Spleen (tissue), 11 donors: ENCODE measurements around the gene MAP3K8. TPM values are rescaled to one million over a fixed set of nuclear protein-coding genes. Genes with fewer than 3 reads are reported as not detected.

Experiments
- DNase-seq: peaks from one replicate; pipeline ENCODE4 v3.0.0-alpha.2; 2020
- H3K27ac ChIP-seq, 8 donors: fragments of 200-600 bp; sonication (generic) in 7 of 8; 1 replicate in 4 of 8; 2 replicates in 4 of 8; pipeline versions ENCODE4 v1.5.0 to v1.8.0; 2016 to 2021; ENCODE audit warnings: inconsistent platforms in 4 of 8, mild to moderate bottlenecking in 4 of 8, moderate library complexity in 1 of 8
- H3K27me3 ChIP-seq, 7 donors: fragments of 200-600 bp; sonication (generic) in 6 of 7; replicated peaks in 1 of 7; 1 replicate in 4 of 7; 2 replicates in 3 of 7; pipeline versions ENCODE4 v1.5.0 to v1.8.0; 2016 to 2021; ENCODE audit warnings: inconsistent platforms in 3 of 7, mild to moderate bottlenecking in 1 of 7
- H3K36me3 ChIP-seq, 6 donors: fragments of 200-600 bp; sonication (generic) in 5 of 6; 1 replicate in 4 of 6; 2 replicates in 2 of 6; pipeline versions ENCODE4 v1.5.0 to v1.8.0; 2016 to 2021; ENCODE audit warnings: inconsistent platforms in 2 of 6
- H3K4me1 ChIP-seq, 6 donors: fragments of 200-600 bp; sonication (generic) in 5 of 6; 1 replicate in 3 of 6; 2 replicates in 3 of 6; pipeline versions ENCODE4 v1.5.0 to v1.8.0; 2016 to 2021; ENCODE audit warnings: inconsistent platforms in 3 of 6
- H3K4me3 ChIP-seq, 8 donors: fragments of 200-600 bp; sonication (generic) in 7 of 8; 1 replicate in 4 of 8; 2 replicates in 4 of 8; pipeline versions ENCODE4 v1.5.0 to v1.8.0; 2016 to 2021; ENCODE audit warnings: inconsistent platforms in 4 of 8, mild to moderate bottlenecking in 4 of 8, moderate library complexity in 2 of 8
- H3K9me3 ChIP-seq, 8 donors: fragments of 200-600 bp; sonication (generic) in 7 of 8; 1 replicate in 4 of 8; 2 replicates in 4 of 8; pipeline versions ENCODE4 v1.5.0 to v1.8.0; 2016 to 2021; ENCODE audit warnings: inconsistent platforms in 4 of 8
- POLR2A ChIP-seq, 3 donors: fragments of 450-650 bp; IDR thresholded peaks; one replicate each; pipeline ENCODE4 v1.5.1; 2017; ENCODE audit warnings: antibody characterized with exemption in 3 of 3, mild to moderate bottlenecking in 1 of 3
- POLR2AphosphoS5 ChIP-seq, 3 donors: sonication (generic); formaldehyde crosslinking; IDR thresholded peaks; one replicate each; pipeline ENCODE4 v1.5.1; 2017; ENCODE audit warnings: antibody characterized with exemption in 3 of 3
- WGBS, 5 donors: extraction: QIAGEN DNeasy Blood & Tissue Kit in 3 of 5; methylation state at CpG; one replicate each; pipeline versions ENCODE4 v1.1.5 to v1.1.7; 2013 to 2018; 5-methylcytosine and 5-hydroxymethylcytosine counted together
- intact Hi-C: fragments of 100-400 bp; cut with DNase I; formaldehyde crosslinking; loops from one replicate; pipeline ENCODE4 v1.15.0; 2023; ENCODE audit warnings: low total_unique reads
- polyA plus RNA-seq, 3 donors: library from polyadenylated mRNA; stranded (reverse); fragments of 200-250 nt; gene quantifications; one replicate each; pipeline ENCODE4 v1.2.1, GENCODE V29; 2013
- total RNA-seq, 7 donors: library from RNA; depleted of rRNA in 3 of 7; stranded (reverse); fragments of >200 nt in 3 of 7; fragmentation: NEBNext Ultra II Directional in 4 of 7; extraction: Animal tissue kit (Norgen Biotek cat#: 25700) in 4 of 7; gene quantifications; one replicate each; pipeline versions ENCODE4 v1.1.0 to v1.2.1, GENCODE V29; 2016 to 2021
- TF ChIP-seq, protein P1 (sequence below), 11 experiments: fragments of 200-600 bp in 7 of 11; fragments of 450-650 bp in 4 of 11; sonication (generic) in 4 of 11; IDR thresholded peaks in 8 of 11; conservative IDR thresholded peaks in 3 of 11; 1 replicate in 7 of 11; 2 replicates in 4 of 11; pipeline versions ENCODE4 v1.4.0 to v1.8.0; 2016 to 2021; ENCODE audit warnings: antibody characterized with exemption in 11 of 11, inconsistent platforms in 4 of 11, mild to moderate bottlenecking in 1 of 11
- donor health status: healthy with polysubstance abuse.
- donor health status: DM: no; HTN: no; CAD: no; lungs with moderate emphysema.
- donor health status: DM: no; HTN: no; CAD: no.
- donor health status: Bipolar disorder and iron deficiency.
- donor health status: healthy.
- donor health status: DM: no; HTN: no; CAD: no.
- donor health status: DM: yes; HTN: yes; CAD: no.

Gene MAP3K8
- total and polyA plus RNA-seq, 10 donors: 24.8 to 84.3 (median 60.2) TPM

DNA sequence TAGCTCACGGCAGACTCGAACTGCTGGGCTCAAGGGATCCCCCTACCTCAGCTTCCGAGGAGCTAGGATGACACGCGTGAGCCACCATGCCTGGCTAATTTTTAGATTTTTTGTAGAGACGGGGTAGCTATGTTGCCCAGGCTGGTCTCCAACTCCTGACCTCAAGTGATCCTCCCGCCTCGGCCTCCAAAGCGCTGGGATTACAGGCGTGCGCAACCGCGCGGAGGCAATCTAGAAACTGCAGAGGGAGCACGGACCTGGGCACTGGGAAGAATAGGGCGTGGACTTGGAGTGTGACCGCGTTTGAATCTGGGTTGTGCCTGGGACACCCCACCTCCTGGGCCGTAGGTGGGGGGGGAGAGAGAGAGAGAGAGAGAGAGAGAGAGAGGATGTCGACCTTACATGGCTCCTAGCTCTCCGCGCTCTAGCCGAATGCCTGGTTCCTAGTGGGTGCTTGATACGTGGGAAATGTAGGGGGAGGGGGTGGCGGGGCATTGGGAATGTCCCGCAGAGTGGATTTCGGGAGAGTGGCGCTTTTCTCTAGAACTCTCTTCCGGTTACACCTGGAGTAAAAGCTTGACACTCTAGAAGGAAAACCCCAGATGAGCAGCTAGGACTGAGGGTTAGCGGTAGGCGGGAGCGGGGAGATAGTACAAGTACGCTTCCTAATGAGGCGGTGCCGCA lies 1.2 kb upstream of the MAP3K8 start:
- WGBS, 5 donors: 35 to 49% (median 47%) methylated on average over 30 to 35 of the region's 35 CpGs
- intact Hi-C loops: loop anchor here (10.0 kb wide), 1 partner anchor 92 kb away; no protein-coding TSS in a partner anchor
- no peak for TF ChIP-seq POLR2A (IDR thresholded peaks at IDR 0.05)
- TF ChIP-seq, protein P1, sequence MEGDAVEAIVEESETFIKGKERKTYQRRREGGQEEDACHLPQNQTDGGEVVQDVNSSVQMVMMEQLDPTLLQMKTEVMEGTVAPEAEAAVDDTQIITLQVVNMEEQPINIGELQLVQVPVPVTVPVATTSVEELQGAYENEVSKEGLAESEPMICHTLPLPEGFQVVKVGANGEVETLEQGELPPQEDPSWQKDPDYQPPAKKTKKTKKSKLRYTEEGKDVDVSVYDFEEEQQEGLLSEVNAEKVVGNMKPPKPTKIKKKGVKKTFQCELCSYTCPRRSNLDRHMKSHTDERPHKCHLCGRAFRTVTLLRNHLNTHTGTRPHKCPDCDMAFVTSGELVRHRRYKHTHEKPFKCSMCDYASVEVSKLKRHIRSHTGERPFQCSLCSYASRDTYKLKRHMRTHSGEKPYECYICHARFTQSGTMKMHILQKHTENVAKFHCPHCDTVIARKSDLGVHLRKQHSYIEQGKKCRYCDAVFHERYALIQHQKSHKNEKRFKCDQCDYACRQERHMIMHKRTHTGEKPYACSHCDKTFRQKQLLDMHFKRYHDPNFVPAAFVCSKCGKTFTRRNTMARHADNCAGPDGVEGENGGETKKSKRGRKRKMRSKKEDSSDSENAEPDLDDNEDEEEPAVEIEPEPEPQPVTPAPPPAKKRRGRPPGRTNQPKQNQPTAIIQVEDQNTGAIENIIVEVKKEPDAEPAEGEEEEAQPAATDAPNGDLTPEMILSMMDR (IDR thresholded peaks at IDR 0.05 in 8 of 11, conservative IDR thresholded peaks at IDR 0.05 in 3 of 11): no peak
- no peak for TF ChIP-seq POLR2AphosphoS5 (IDR thresholded peaks at IDR 0.05)
- peak overlapping the region; percentile 78 to 100 (median 98) for H3K4me3 ChIP-seq
- H3K27ac ChIP-seq: peak overlapping the region; percentile 94 to 100 (median 100)
- peaks cover 23 to 81% (median 59%) of the 10 kb centered on the region in 6 donors for H3K4me1 ChIP-seq
- H3K36me3 ChIP-seq: peaks cover 0 to 11% (median 0%) of the 10 kb centered on the region in 6 donors
- peak; percentile 82 for DNase-seq
- no peaks in the 10 kb centered on the region for H3K9me3 ChIP-seq
- no peaks in the 10 kb centered on the region for H3K27me3 ChIP-seq

DNA sequence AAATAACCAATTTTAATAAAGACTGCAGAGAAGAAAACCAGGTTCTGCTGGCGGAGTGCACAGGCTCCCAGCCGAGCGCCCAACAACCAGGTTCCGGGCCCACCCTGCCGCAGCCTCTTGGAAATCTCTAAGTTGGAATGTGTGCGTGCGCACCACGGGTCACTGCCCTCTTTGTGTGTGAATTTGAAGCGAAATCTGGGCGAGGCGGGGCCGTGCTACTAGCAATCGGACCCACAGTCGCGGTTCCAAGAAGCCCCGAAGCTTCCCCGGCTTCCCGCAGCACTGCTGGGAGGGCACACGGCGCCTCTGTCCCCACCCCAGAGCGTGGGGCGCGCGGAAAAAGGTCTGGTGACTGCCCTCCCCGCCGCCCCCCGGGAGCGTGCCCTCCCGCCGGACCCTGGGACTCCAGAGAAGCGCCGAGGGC lies 666 bp upstream of the MAP3K8 start:
- peaks cover 24 to 81% (median 59%) of the 10 kb centered on the region in 6 donors for H3K4me1 ChIP-seq

DNA sequence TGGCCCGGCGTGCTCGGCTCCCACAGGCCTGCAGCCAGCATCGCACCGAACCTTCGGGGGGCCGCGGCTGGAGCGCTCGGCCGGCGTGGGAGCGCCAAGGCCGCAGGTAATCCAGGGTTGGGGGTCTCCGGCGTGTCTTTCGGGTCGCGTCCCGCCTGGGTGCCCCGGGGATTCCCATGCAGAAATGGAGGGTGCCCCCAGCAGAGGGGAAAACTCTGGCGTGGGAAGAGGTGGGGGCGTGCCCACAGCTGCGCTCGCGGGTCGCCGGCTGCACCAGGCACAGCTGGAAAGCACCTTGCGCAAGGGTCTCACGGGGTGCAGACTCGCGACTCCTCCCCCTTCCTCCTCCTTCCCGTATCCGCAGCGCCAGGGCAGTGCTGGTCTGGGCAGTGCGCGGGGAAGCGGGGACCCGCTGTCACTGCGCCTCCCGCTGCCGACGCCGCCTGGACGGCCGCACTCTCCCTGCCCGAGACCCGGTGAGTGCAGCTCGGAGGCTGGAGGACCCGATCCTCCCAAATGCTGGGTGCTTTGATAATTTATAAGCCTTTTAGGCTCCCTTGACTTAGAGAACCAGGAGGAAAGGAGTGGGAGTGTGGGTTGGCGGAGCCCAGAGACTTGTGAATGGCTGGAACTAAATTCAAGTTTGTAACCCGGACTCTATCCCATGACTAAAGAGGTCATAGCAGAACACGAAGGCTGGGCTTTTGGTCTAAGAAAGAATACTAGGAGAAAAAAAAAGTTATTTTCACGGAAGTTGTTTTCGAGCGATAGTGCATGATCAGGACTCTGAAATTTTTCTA lies 489 bp downstream of the MAP3K8 start:
- Histone ChIP-seq H3K36me3 (peaks cover 0 to 29% (median 8%) of the 10 kb centered on the region in 6 donors), H3K4me1 (peaks cover 33 to 81% (median 69%) of the 10 kb centered on the region in 6 donors), H3K27me3 (no peaks in the 10 kb centered on the region), H3K4me3 (peak overlapping the region; percentile 78 to 100 (median 98)), H3K27ac (peak overlapping the region; percentile 94 to 100 (median 100)), H3K9me3 (no peaks in the 10 kb centered on the region)
- intact Hi-C loops: loop anchor here (10.0 kb wide), 1 partner anchor 90 kb away; no protein-coding TSS in a partner anchor
- WGBS, 5 donors: 0 to 1% (median 0%) methylated on average over 17 to 56 of the region's 56 CpGs
- peak; percentile 96 for DNase-seq
- TF ChIP-seq POLR2AphosphoS5 (IDR thresholded peaks at IDR 0.05) (peak; percentile 98 to 99 (median 99)), POLR2A (IDR thresholded peaks at IDR 0.05) (peak; percentile 89 to 97 (median 93))
- TF ChIP-seq, protein P1 (IDR thresholded peaks at IDR 0.05 in 8 of 11, conservative IDR thresholded peaks at IDR 0.05 in 3 of 11): peak in 2 of 11 experiments; percentile 14 to 15

More for the DNA sequence above, 666 bp upstream of the MAP3K8 start:
- WGBS, 5 donors: 0 to 1% (median 1%) methylated on average over 12 to 32 of the region's 32 CpGs
- TF ChIP-seq, protein P1 (IDR thresholded peaks at IDR 0.05 in 8 of 11, conservative IDR thresholded peaks at IDR 0.05 in 3 of 11): no peak
- TF ChIP-seq POLR2AphosphoS5 (IDR thresholded peaks at IDR 0.05) (no peak), POLR2A (IDR thresholded peaks at IDR 0.05) (no peak)
- H3K36me3 ChIP-seq: peaks cover 0 to 17% (median 0%) of the 10 kb centered on the region in 6 donors
- H3K4me3 ChIP-seq: peak overlapping the region; percentile 78 to 100 (median 98)
- no peaks in the 10 kb centered on the region for H3K9me3 ChIP-seq
- H3K27ac ChIP-seq: peak overlapping the region; percentile 94 to 100 (median 100)
- peak; percentile 92 for DNase-seq
- H3K27me3 ChIP-seq: no peaks in the 10 kb centered on the region
- intact Hi-C loops: loop anchor here (10.0 kb wide), 1 partner anchor 91 kb away; no protein-coding TSS in a partner anchor
